Sigmoid colon (tissue), 4 donors: ENCODE measurements around the gene NTM.

Experiments used
- POLR2A ChIP-seq, 2 donors: fragments of 450-650 bp; IDR thresholded peaks; one replicate each; pipeline ENCODE4 v1.6.1; 2016; ENCODE audit warnings: antibody characterized with exemption in 2 of 2, mild to moderate bottlenecking in 2 of 2, moderate library complexity in 2 of 2
- POLR2AphosphoS5 ChIP-seq, 4 donors: sonication (generic); formaldehyde crosslinking; IDR thresholded peaks; one replicate each; pipeline ENCODE4 v1.6.1; 2017; ENCODE audit warnings: antibody characterized with exemption in 4 of 4
- TF ChIP-seq, protein P1 (sequence below), 4 experiments: fragments of 450-650 bp in 3 of 4; fragments of 200-600 bp in 1 of 4; IDR thresholded peaks; one replicate each; pipeline ENCODE4 v1.5.1; 2016 to 2019; ENCODE audit warnings: antibody characterized with exemption in 4 of 4, mild to moderate bottlenecking in 3 of 4, moderate library complexity in 2 of 4

DNA sequence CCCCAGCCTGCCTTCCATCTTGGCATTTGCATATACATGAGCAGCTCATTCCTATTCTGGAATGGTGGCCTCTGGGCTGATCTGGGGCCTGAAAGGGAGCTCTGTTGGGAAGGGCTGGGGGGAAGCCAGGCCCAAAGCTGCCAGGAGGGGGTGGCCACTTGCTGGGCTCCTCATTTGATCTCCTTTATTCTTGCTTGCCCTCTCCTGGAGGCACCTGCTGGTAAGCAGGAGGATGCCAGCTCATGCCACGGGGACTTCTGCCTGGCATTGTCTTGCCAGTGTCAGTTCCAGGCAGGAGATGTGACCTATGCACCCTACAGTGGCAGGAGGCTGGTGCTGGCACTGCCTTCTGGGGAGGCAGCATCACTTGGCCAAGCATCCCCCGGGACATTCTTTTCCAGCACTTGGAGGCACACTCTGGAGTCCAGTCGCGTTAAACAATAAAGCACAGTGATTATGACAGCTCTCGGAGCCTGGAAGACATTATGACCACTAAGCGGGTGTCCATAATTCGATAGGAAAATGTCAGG lies 128.3 kb downstream of the NTM start:
- TF ChIP-seq, protein P1, sequence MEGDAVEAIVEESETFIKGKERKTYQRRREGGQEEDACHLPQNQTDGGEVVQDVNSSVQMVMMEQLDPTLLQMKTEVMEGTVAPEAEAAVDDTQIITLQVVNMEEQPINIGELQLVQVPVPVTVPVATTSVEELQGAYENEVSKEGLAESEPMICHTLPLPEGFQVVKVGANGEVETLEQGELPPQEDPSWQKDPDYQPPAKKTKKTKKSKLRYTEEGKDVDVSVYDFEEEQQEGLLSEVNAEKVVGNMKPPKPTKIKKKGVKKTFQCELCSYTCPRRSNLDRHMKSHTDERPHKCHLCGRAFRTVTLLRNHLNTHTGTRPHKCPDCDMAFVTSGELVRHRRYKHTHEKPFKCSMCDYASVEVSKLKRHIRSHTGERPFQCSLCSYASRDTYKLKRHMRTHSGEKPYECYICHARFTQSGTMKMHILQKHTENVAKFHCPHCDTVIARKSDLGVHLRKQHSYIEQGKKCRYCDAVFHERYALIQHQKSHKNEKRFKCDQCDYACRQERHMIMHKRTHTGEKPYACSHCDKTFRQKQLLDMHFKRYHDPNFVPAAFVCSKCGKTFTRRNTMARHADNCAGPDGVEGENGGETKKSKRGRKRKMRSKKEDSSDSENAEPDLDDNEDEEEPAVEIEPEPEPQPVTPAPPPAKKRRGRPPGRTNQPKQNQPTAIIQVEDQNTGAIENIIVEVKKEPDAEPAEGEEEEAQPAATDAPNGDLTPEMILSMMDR (IDR thresholded peaks at IDR 0.05): no peak
- no peak for TF ChIP-seq POLR2A (IDR thresholded peaks at IDR 0.05)
- no peak for TF ChIP-seq POLR2AphosphoS5 (IDR thresholded peaks at IDR 0.05)
